ENCODE data around the gene UGT2B28. TPM values are rescaled to one million over a fixed set of nuclear protein-coding genes. Genes with fewer than 3 reads are reported as not detected.
"Not testable (repeated sequence)": the region's sequence is repeated elsewhere in the genome, so short reads cannot be mapped to it uniquely, and the experiment has no call there.

UGT2B28 gene
- total RNA-seq, 1 donor from 2014 or later: not detected

GRCh38 chr4:69343114-69343513 is 62.8 kb downstream of the UGT2B28 start:
- DNase-seq (ENCODE audit: extremely low read depth, low read depth, low spot score): not testable (repeated sequence)

- DNase-seq (ENCODE audit: extremely low read depth, low read depth, low spot score): not testable (repeated sequence)
Measured at GRCh38 chr4:69343558-69344420, 63.5 kb downstream of the UGT2B28 start.

Other genes with a start within 250 kb of the UGT2B28 start
- 2.2 and 2.7 TPM in 2 replicates for gene UGT2B7, start 184.0 kb upstream of the UGT2B28 start, total RNA-seq
- not detected in 2 replicates for gene UGT2B11, start 65.7 kb upstream of the UGT2B28 start, total RNA-seq
- gene UGT2B4, start 215.4 kb downstream of the UGT2B28 start, total RNA-seq: not detected in 2 replicates

Measured in glomerular endothelial cell (primary cell).